HL-60 (cell line): ENCODE data around the gene VAV2.

Experiments
- DNase-seq, 2 experiments: peaks; one replicate each; pipeline ENCODE4 v3.0.0-alpha.2; 2010 to 2020; ENCODE audit warnings: low read depth in 1 of 2, low spot score in 1 of 2
- H3K27ac ChIP-seq: fragments of 250-450 bp; sonication (Bioruptor Pico); replicated peaks from 2 replicates; pipeline ENCODE4 v1.5.1; 2020; ENCODE audit warnings: mild to moderate bottlenecking, moderate library complexity
- H3K27me3 ChIP-seq: fragments of 250-450 bp; sonication (Bioruptor Pico); 2 replicates; pipeline ENCODE4 v1.5.1; 2021; ENCODE audit warnings: mild to moderate bottlenecking, moderate library complexity; ENCODE audit not compliant: insufficient read depth, poor library complexity, severe bottlenecking
- H3K4me3 ChIP-seq: replicated peaks from 2 replicates; pipeline ENCODE4 v1.5.1; 2011; ENCODE audit warnings: mild to moderate bottlenecking, control low read depth, low read length; ENCODE audit not compliant: insufficient read depth
- GABPA ChIP-seq: IDR thresholded peaks from 2 replicates; pipeline ENCODE4 v1.6.1; 2012; ENCODE audit warnings: low read depth
- POLR2AphosphoS5 ChIP-seq: IDR thresholded peaks from 2 replicates; pipeline ENCODE4 v1.6.1; 2012; ENCODE audit warnings: low read depth
- SPI1 ChIP-seq: IDR thresholded peaks from 2 replicates; pipeline ENCODE4 v1.6.1; 2012; ENCODE audit warnings: low read depth, mild to moderate bottlenecking, borderline replicate concordance
- TF ChIP-seq, protein P1 (sequence below): IDR thresholded peaks from one replicate; pipeline ENCODE4 v1.5.1; 2011; ENCODE audit warnings: low read length, control low read depth, inconsistent platforms; ENCODE audit not compliant: insufficient read depth
- TF ChIP-seq, protein P2 (sequence below): IDR thresholded peaks from 2 replicates; pipeline ENCODE4 v1.6.1; 2012; ENCODE audit warnings: low read depth; ENCODE audit not compliant: insufficient replicate concordance

Gene VAV2

DNA sequence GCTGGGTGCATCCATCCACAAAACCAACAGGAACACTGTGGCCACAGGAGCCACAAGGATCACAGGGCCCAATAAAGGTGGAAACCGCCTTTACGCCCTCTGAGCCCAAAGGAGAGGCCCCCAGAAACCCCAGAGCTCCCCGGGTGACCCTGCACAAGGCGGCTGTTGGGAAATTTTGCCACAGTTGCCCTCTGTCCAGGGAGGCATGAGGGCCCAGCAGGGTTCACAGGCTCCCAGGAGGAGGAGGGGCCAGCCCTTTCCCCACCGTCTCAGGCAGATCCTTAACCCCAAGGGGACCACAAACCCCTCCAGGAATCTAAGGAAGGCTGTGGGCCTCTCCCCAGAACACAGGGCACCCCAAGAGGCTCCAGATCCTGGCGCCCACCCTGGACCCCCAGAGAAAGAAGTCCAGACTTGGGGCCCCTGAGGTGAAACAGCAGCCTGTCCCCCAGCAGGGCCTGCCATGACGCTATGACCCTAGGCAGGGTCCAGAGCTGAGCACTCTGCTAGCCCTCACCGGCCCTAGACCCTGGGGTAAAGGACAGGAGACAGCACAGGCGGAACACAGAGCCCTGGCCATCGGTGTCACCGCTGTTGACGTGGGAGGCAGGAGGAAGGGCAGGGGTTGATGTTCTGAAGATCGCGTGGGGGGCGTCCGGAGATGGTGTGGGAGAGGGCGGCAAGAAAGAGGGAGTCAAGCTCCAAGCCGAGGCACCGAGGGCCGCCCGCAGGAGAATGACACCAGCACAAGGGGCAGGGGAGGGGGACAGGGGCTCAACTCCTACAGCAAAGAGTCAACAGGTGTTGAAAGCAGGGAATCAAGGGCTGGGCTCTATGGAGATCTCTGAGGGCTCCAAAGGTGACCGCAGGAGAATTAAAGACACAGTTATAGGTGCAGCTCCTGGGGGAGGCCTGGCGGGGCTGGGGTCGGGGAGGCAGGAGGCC lies 97.5 kb downstream of the VAV2 start:
- no peak overlapping the region for H3K27ac ChIP-seq
- TF ChIP-seq, protein P1, sequence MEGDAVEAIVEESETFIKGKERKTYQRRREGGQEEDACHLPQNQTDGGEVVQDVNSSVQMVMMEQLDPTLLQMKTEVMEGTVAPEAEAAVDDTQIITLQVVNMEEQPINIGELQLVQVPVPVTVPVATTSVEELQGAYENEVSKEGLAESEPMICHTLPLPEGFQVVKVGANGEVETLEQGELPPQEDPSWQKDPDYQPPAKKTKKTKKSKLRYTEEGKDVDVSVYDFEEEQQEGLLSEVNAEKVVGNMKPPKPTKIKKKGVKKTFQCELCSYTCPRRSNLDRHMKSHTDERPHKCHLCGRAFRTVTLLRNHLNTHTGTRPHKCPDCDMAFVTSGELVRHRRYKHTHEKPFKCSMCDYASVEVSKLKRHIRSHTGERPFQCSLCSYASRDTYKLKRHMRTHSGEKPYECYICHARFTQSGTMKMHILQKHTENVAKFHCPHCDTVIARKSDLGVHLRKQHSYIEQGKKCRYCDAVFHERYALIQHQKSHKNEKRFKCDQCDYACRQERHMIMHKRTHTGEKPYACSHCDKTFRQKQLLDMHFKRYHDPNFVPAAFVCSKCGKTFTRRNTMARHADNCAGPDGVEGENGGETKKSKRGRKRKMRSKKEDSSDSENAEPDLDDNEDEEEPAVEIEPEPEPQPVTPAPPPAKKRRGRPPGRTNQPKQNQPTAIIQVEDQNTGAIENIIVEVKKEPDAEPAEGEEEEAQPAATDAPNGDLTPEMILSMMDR: no peak
- no peak for TF ChIP-seq GABPA
- no peak for TF ChIP-seq POLR2AphosphoS5
- no peak for TF ChIP-seq SPI1
- TF ChIP-seq, protein P2, sequence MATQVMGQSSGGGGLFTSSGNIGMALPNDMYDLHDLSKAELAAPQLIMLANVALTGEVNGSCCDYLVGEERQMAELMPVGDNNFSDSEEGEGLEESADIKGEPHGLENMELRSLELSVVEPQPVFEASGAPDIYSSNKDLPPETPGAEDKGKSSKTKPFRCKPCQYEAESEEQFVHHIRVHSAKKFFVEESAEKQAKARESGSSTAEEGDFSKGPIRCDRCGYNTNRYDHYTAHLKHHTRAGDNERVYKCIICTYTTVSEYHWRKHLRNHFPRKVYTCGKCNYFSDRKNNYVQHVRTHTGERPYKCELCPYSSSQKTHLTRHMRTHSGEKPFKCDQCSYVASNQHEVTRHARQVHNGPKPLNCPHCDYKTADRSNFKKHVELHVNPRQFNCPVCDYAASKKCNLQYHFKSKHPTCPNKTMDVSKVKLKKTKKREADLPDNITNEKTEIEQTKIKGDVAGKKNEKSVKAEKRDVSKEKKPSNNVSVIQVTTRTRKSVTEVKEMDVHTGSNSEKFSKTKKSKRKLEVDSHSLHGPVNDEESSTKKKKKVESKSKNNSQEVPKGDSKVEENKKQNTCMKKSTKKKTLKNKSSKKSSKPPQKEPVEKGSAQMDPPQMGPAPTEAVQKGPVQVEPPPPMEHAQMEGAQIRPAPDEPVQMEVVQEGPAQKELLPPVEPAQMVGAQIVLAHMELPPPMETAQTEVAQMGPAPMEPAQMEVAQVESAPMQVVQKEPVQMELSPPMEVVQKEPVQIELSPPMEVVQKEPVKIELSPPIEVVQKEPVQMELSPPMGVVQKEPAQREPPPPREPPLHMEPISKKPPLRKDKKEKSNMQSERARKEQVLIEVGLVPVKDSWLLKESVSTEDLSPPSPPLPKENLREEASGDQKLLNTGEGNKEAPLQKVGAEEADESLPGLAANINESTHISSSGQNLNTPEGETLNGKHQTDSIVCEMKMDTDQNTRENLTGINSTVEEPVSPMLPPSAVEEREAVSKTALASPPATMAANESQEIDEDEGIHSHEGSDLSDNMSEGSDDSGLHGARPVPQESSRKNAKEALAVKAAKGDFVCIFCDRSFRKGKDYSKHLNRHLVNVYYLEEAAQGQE: no peak
- H3K4me3 ChIP-seq: no peak overlapping the region
- no peaks in the 10 kb centered on the region for H3K27me3 ChIP-seq
- no peak for DNase-seq

DNA sequence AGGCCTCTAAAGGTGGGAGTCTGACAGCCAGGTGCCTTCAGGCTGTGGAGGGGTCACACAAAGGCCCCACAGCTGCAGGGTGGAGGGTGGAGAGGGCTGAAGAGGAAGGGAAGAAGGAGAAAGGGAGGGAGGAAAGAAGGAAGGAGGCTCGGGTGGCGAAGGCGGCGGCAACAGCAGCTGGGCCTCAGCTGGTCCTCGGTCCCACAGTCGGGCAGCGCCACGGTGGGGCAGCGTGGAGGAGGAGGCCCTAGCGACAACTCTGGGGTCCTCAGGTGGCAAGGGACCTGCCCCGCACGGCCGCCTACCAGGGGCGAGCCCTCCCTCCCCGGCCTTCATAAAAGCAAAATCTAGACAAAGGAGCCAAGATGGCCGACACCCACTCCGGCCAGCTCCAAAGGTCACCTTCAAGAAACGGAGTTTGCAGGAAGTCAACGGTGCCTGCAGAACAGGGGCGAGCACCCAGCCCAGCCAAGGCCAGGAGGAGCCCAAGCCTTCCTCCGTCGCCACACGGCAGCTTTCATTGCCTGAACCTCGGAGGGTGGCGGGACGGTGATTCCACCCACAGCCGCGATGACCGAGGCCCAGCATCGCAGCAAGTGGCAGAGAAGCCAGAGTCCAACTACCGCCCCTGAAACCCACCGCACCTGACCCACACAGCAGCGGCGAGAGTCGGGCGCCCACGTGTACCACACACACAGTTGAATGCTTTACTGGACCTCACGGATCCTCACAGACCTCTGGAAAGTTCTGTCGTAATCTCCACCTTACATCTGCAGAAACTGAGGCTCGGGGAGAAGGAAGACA lies 98.7 kb downstream of the VAV2 start:
- no peak for DNase-seq
- no peak overlapping the region for H3K27ac ChIP-seq
- H3K27me3 ChIP-seq: no peaks in the 10 kb centered on the region
- TF ChIP-seq, protein P2: no peak
- no peak for TF ChIP-seq SPI1
- TF ChIP-seq GABPA: no peak
- TF ChIP-seq POLR2AphosphoS5: no peak
- TF ChIP-seq, protein P1: no peak
- H3K4me3 ChIP-seq: no peak overlapping the region

- no peak overlapping the region for H3K27ac ChIP-seq
- H3K27me3 ChIP-seq: no peaks in the 10 kb centered on the region
- DNase-seq: no peak
- TF ChIP-seq GABPA (no peak), POLR2AphosphoS5 (no peak), SPI1 (no peak)
- TF ChIP-seq, protein P2: no peak
- TF ChIP-seq, protein P1: no peak
- H3K4me3 ChIP-seq: no peak overlapping the region
Observed at GRCh38 chr9:133892193-133892920, 99.8 kb downstream of the VAV2 start.
